HCT116 (cell line): Measurements from ENCODE around the gene MYRFL. TPM values are rescaled to one million over a fixed set of nuclear protein-coding genes. Genes with fewer than 3 reads are reported as not detected.

ENCODE experiments used
- ATAC-seq: fragments of 200-7000 bp; cut with Tn5 transposase; 2 replicates; pipeline ENCODE4 v1.9.1; 2020; ENCODE audit warnings: mild to moderate bottlenecking, moderate library complexity
- BruUV-seq: library from RNA; stranded (reverse); fragments of 400-500 nt; replicated peaks from 2 replicates; lab custom pipeline; 2021; lab: Mats Ljungman, UMichigan
- CTCF ChIA-PET: fragments of 300-600 bp; sonication (Branson Sonifier 250); formaldehyde crosslinking; loops from one replicate; lab custom pipeline; 2021; ENCODE audit warnings: antibody characterized with exemption; lab: Charles Lee
- POLR2A ChIA-PET: fragments of 300-600, 350-600 bp; sonication (Branson Sonifier 250); formaldehyde crosslinking; loops from one replicate; lab custom pipeline; 2021; ENCODE audit warnings: antibody characterized with exemption; lab: Charles Lee
- RAD21 ChIA-PET, 2 experiments: fragments of 300-600 bp; sonication (Branson Sonifier 250); formaldehyde crosslinking; loops; one replicate each; lab custom pipeline; 2023; ENCODE audit warnings: low total read pairs in 2 of 2; ENCODE audit not compliant: uncharacterized antibody in 2 of 2, unreplicated experiment in 2 of 2, low non-redundant PET in 1 of 2; lab: Charles Lee
- DNase-seq: peaks from one replicate; pipeline ENCODE4 v3.0.0-alpha.2; 2010; ENCODE audit warnings: low read depth, low spot score
- H2AFZ ChIP-seq: fragments of 200-600 bp; shearing (Covaris generic), sonication (generic); 2 replicates; pipeline ENCODE4 v1.6.1; 2017; ENCODE audit warnings: low read depth, mixed run types, mixed read lengths, antibody characterized with exemption, low read length; ENCODE audit not compliant: poor library complexity, severe bottlenecking
- H3K27ac ChIP-seq: 2 replicates; pipeline ENCODE4 v1.5.1; 2012; ENCODE audit warnings: low read depth, low read length
- H3K27me3 ChIP-seq: fragments of 200-600 bp; sonication (generic); 2 replicates; pipeline ENCODE4 v1.6.1; 2016; ENCODE audit warnings: mixed run types, low read length, mixed read lengths; ENCODE audit not compliant: insufficient read depth
- H3K36me3 ChIP-seq, 2 experiments: fragments of 200-500 bp in 1 of 2; fragments of 200-600 bp in 1 of 2; sonication (Bioruptor generic) in 1 of 2; sonication (generic) in 1 of 2; 2 replicates each; pipeline versions ENCODE4 v1.5.1 to v1.6.1; 2014 to 2016; ENCODE audit warnings: low read length in 2 of 2, inconsistent platforms in 1 of 2, mixed read lengths in 1 of 2, mixed run types in 1 of 2; ENCODE audit not compliant: insufficient read depth in 2 of 2, control insufficient read depth in 1 of 2
- H3K4me1 ChIP-seq, 2 experiments: fragments of 200-600 bp in 1 of 2; sonication (generic) in 1 of 2; 2 replicates each; pipeline versions ENCODE4 v1.5.1 to v1.6.1; 2012 to 2017; ENCODE audit warnings: low read length in 2 of 2, inconsistent platforms in 1 of 2, mild to moderate bottlenecking in 1 of 2, mixed read lengths in 1 of 2, mixed run types in 1 of 2, moderate library complexity in 1 of 2; ENCODE audit not compliant: insufficient read depth in 2 of 2, control insufficient read depth in 1 of 2
- H3K4me2 ChIP-seq: fragments of 200-600 bp; sonication (generic); 2 replicates; pipeline ENCODE4 v1.6.1; 2017; ENCODE audit warnings: mixed run types, low read length, mixed read lengths
- H3K4me3 ChIP-seq, 2 experiments: fragments of 200-600 bp in 1 of 2; sonication (generic) in 1 of 2; replicated peaks in 1 of 2; 2 replicates each; pipeline ENCODE4 v1.5.1; 2011 to 2016; ENCODE audit warnings: low read length in 2 of 2, control low read depth in 1 of 2, low read depth in 1 of 2, mild to moderate bottlenecking in 1 of 2, mixed read lengths in 1 of 2, mixed run types in 1 of 2
- H3K79me2 ChIP-seq: fragments of 200-600 bp; sonication (generic); 2 replicates; pipeline ENCODE4 v1.6.1; 2017; ENCODE audit warnings: mild to moderate bottlenecking, mixed run types, low read length, moderate library complexity, mixed read lengths; ENCODE audit not compliant: insufficient read depth
- H3K9ac ChIP-seq: fragments of 200-600 bp; sonication (generic); 2 replicates; pipeline ENCODE4 v1.6.1; 2016; ENCODE audit warnings: low read length, mixed read lengths
- H3K9me2 ChIP-seq: fragments of 200-600 bp; sonication (generic), shearing (Covaris generic); 2 replicates; pipeline ENCODE4 v1.6.1; 2017; ENCODE audit warnings: mixed run types, mild to moderate bottlenecking, moderate library complexity; ENCODE audit not compliant: insufficient read depth
- H3K9me3 ChIP-seq, 2 experiments: fragments of 200-500 bp in 1 of 2; fragments of 200-600 bp in 1 of 2; sonication (Bioruptor generic) in 1 of 2; sonication (generic) in 1 of 2; 2 replicates each; pipeline ENCODE4 v1.6.1; 2014 to 2017; ENCODE audit warnings: low read length in 2 of 2, mixed read lengths in 2 of 2, inconsistent platforms in 1 of 2, low read depth in 1 of 2, mild to moderate bottlenecking in 1 of 2, mixed run types in 1 of 2, moderate library complexity in 1 of 2; ENCODE audit not compliant: control insufficient read depth in 1 of 2, insufficient read depth in 1 of 2
- H4K20me1 ChIP-seq: fragments of 200-600 bp; sonication (generic), shearing (Covaris generic); 2 replicates; pipeline ENCODE4 v1.6.1; 2017; ENCODE audit warnings: mixed run types, mild to moderate bottlenecking, moderate library complexity; ENCODE audit not compliant: insufficient read depth
- ATF3 ChIP-seq: IDR thresholded peaks from 2 replicates; pipeline ENCODE4 v1.6.1; 2012
- CBX3 ChIP-seq: IDR thresholded peaks from 2 replicates; pipeline ENCODE4 v1.6.1; 2012; ENCODE audit warnings: low read depth
- CEBPB ChIP-seq: IDR thresholded peaks from 2 replicates; pipeline ENCODE4 v1.6.1; 2012; ENCODE audit warnings: low read depth
- FOSL1 ChIP-seq: IDR thresholded peaks from 2 replicates; pipeline ENCODE4 v1.6.1; 2012; ENCODE audit warnings: low read depth
- JUND ChIP-seq: IDR thresholded peaks from 2 replicates; pipeline ENCODE4 v1.6.1; 2012
- POLR2A ChIP-seq: IDR thresholded peaks from 2 replicates; pipeline ENCODE4 v1.7.0; 2011; ENCODE audit warnings: borderline replicate concordance; ENCODE audit not compliant: insufficient read depth, insufficient read length; ENCODE audit errors: extremely low read depth
- POLR2AphosphoS5 ChIP-seq: IDR thresholded peaks from 2 replicates; pipeline ENCODE4 v1.6.1; 2011; ENCODE audit warnings: mild to moderate bottlenecking, low read depth, low read length, moderate library complexity
- RAD21 ChIP-seq: IDR thresholded peaks from 2 replicates; pipeline ENCODE4 v1.6.1; 2012; ENCODE audit warnings: low read depth, mild to moderate bottlenecking
- SIN3A ChIP-seq: IDR thresholded peaks from 2 replicates; pipeline ENCODE4 v1.6.1; 2012; ENCODE audit warnings: low read depth
- SP1 ChIP-seq: IDR thresholded peaks from 2 replicates; pipeline ENCODE4 v1.6.1; 2012; ENCODE audit warnings: low read depth
- TCF7L2 ChIP-seq: IDR thresholded peaks from 2 replicates; pipeline ENCODE4 v1.7.0; 2011; ENCODE audit warnings: borderline replicate concordance, inconsistent platforms; ENCODE audit not compliant: insufficient read depth, insufficient read length; ENCODE audit errors: extremely low read depth
- ZBTB33 ChIP-seq: IDR thresholded peaks from 2 replicates; pipeline ENCODE4 v1.6.1; 2011; ENCODE audit warnings: mild to moderate bottlenecking, low read length, moderate library complexity; ENCODE audit not compliant: insufficient replicate concordance; ENCODE audit errors: extremely low read depth
- ZFX ChIP-seq: fragments of 450-650 bp; IDR thresholded peaks from 2 replicates; pipeline ENCODE4 v1.6.1; 2017
- ZNF274 ChIP-seq: fragments of 200-500 bp; sonication (Bioruptor generic); IDR thresholded peaks from 2 replicates; pipeline ENCODE4 v1.6.1; 2014; ENCODE audit warnings: mild to moderate bottlenecking, low read depth, low read length, inconsistent platforms
- intact Hi-C: fragments of 100-400 bp; cut with micrococcal nuclease; formaldehyde crosslinking; loops from 2 replicates; pipeline ENCODE4 v1.10.0; 2022
- total RNA-seq: library from RNA; stranded (reverse); gene quantifications from one replicate; pipeline ENCODE4 v1.2.1, GENCODE V29; 2021; ENCODE audit not compliant: unreplicated experiment

Gene MYRFL
- total RNA-seq, 1 experiment from 2014 or later = 0.30 TPM

DNA sequence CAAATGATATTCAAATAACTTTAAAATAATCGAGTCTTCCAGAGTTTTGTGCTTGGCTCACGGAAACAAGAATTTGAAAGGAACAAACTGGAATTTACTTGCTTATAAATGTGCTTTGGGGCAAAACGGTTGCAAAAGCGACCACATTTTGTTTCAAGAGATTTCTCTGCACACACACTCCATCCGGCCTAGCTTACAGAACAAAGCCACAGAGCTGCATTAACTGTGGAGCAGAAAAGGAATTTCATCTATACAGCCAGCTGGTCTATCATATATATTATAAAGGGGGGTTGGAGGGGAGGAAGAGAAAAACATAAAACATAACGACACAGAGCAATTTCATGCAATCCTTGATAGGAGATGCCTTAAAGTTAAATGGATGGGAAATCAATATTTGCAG is 153.0 kb downstream of the MYRFL start:
- no TSS peak for BruUV-seq
- RAD21 ChIA-PET = no interaction called here
- Histone ChIP-seq H3K27ac (no peak overlapping the region), H3K4me1 (no peaks in the 10 kb centered on the region), H3K4me2 (no peak overlapping the region), H2AFZ (no peak overlapping the region), H3K36me3 (no peaks in the 10 kb centered on the region), H3K9me2 (no peaks in the 10 kb centered on the region), H3K9ac (no peak overlapping the region)
- CTCF ChIA-PET = no interaction called here
- intact Hi-C loops = no loop called here
- DNase-seq (no peak), ATAC-seq (no peak)
- TF ChIP-seq JUND = no peak
- TF ChIP-seq SP1 = no peak
- no peak for TF ChIP-seq FOSL1
- TF ChIP-seq CBX3 = no peak
- TF ChIP-seq POLR2A = no peak
- TF ChIP-seq, all 23 proteins: peak for 0
- H3K79me2 ChIP-seq = no peaks in the 10 kb centered on the region
- no peak overlapping the region for H3K4me3 ChIP-seq
- H3K9me3 ChIP-seq = no peaks in the 10 kb centered on the region
- no peaks in the 10 kb centered on the region for H4K20me1 ChIP-seq
- H3K27me3 ChIP-seq = no peaks in the 10 kb centered on the region
- POLR2A ChIA-PET = no interaction called here

DNA sequence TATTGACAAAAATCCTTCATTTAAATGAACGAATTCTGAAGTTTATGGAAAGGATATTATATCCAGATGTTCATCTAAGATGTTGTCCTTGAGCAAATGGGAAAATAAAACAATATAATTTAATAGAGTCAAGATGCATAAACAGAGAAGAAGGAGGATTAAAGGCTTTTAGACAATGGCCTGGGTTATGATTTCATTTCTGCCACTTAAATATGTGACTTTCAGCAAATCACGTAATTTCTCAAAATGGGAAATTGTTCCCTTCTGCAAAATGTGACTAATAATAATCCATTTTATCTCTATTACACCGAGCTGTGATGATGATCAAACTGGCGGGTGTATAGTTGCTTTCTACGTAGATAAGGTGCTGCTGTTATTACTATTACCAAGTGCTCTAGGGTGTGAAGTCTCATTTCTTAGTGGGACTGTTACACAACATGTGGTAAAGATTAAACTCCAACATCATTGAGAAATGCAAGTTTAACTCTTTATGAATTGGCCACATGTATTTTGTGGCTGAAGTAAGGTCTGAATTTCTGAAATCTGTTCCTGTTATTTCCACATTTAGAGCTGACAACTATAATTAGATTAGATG is 157.0 kb downstream of the MYRFL start:
- no peaks in the 10 kb centered on the region for H3K9me3 ChIP-seq
- H3K4me2 ChIP-seq = no peak overlapping the region
- ChIA-PET CTCF (no interaction called here), POLR2A (no interaction called here), RAD21 (no interaction called here)
- ATAC-seq (no peak), DNase-seq (no peak)
- H3K4me1 ChIP-seq = peaks cover 0 to 7% of the 10 kb centered on the region in 2 experiments; a peak in 2 of 4 replicates
- H4K20me1 ChIP-seq = no peaks in the 10 kb centered on the region
- no peak overlapping the region for H2AFZ ChIP-seq
- TF ChIP-seq SP1 (no peak), SIN3A (no peak), FOSL1 (no peak), TCF7L2 (no peak), ZNF274 (no peak), POLR2AphosphoS5 (no peak), POLR2A (no peak), ATF3 (no peak), ZBTB33 (no peak), CEBPB (no peak), ZFX (no peak), RAD21 (no peak), CBX3 (no peak), JUND (no peak)
- no peaks in the 10 kb centered on the region for H3K27me3 ChIP-seq
- H3K79me2 ChIP-seq = no peaks in the 10 kb centered on the region
- BruUV-seq = no TSS peak
- H3K27ac ChIP-seq = no peak overlapping the region
- H3K9ac ChIP-seq = no peak overlapping the region
- intact Hi-C loops = loop anchor here (10.0 kb wide), 1 partner anchor 593 kb away; no protein-coding TSS in a partner anchor
- H3K9me2 ChIP-seq = no peaks in the 10 kb centered on the region
- H3K36me3 ChIP-seq = no peaks in the 10 kb centered on the region
- no peak overlapping the region for H3K4me3 ChIP-seq
